ENCODE data around the gene HMCN1. TPM values are rescaled to one million over a fixed set of nuclear protein-coding genes. Genes with fewer than 3 reads are reported as not detected.
A peak's percentile ranks its signal among the peaks of the same experiment; 100 is the strongest.

HMCN1 gene
- total RNA-seq, 1 experiment from 2014 or later: under 0.01 TPM

DNA sequence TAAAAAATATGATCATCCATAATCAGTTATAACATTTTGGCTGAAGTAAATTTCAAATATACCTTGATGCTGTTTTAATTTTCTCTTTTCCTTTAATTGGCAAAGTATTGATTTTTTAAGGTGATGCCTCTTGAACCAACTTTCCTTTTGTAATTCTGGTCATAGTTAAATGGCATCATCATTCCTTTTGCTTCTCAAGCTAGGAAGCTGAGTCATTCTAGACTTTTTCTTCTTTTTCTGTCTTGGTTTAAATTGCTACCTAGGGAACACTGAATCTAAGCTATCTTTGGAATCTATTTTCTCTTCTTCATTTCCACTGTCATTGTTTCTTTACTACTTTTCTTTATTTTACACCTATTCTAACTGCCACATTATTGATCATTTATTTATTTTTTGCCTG is 162.7 kb downstream of the HMCN1 start:
- no peaks in the 10 kb centered on the region for H3K36me3 ChIP-seq
- H3K4me3 ChIP-seq: no peak overlapping the region
- H3K27me3 ChIP-seq: peaks cover 3% of the 10 kb centered on the region
- no peaks in the 10 kb centered on the region for H3K9me3 ChIP-seq
- no peak for DNase-seq

GRCh38 chr1:185906186-185906585 is 172.0 kb downstream of the HMCN1 start:
- DNase-seq: no peak
- H3K4me3 ChIP-seq: no peak overlapping the region
- H3K27me3 ChIP-seq: peaks cover 8% of the 10 kb centered on the region
- H3K9me3 ChIP-seq: no peaks in the 10 kb centered on the region
- no peaks in the 10 kb centered on the region for H3K36me3 ChIP-seq

DNA sequence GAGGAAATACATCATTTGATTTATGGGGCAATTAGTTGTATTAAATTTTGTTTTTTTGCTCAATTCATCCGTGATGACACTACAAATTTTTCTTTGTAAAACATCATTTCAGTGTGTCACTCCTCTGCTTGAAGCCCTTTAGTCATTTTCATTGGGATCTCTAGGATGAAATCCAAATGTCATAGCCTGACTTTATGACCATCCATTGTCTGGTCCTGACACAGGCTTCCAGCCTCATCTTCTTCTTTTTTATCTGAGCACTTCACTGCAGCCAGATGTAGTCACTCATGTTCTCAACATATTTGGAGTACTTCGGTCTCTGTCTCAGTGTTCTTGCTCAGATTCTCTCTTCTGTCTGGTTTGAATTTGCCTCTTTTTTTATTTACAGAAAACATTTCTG is 173.1 kb downstream of the HMCN1 start:
- Histone ChIP-seq H3K27me3 (peaks cover 6% of the 10 kb centered on the region), H3K9me3 (no peaks in the 10 kb centered on the region), H3K4me3 (no peak overlapping the region), H3K36me3 (no peaks in the 10 kb centered on the region)
- no peak for DNase-seq

GRCh38 chr1:185911978-185912377 is 177.8 kb downstream of the HMCN1 start:
- H3K9me3 ChIP-seq: no peaks in the 10 kb centered on the region
- no peak overlapping the region for H3K4me3 ChIP-seq
- no peaks in the 10 kb centered on the region for H3K36me3 ChIP-seq
- H3K27me3 ChIP-seq: no peaks in the 10 kb centered on the region; the same call in 1 of the 2 replicates
- no peak for DNase-seq

- no peak for DNase-seq
- Histone ChIP-seq H3K36me3 (no peaks in the 10 kb centered on the region), H3K27me3 (no peaks in the 10 kb centered on the region; the same call in 1 of the 2 replicates)
Measured at GRCh38 chr1:185912504-185912903, 178.3 kb downstream of the HMCN1 start.

DNA sequence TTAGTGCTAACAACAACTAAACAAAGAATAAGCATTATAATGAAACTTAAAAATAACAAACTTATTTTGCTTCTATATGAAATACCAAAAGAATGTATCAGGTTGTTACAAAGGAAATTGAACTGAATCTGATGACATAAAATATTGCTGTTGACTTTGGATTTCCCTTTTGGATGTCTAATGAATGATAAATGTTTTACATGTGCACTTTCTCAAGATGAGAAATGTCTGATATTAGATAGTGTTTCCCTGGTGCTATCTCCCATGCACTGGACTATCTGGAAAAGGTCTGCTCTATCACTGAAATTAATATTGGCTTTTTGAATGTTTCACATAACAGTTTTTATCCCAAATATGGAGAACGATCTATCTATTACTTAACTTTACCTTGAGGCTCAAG is 179.9 kb downstream of the HMCN1 start:
- Histone ChIP-seq H3K4me3 (no peak overlapping the region), H3K36me3 (no peaks in the 10 kb centered on the region), H3K27me3 (no peaks in the 10 kb centered on the region; the same call in 1 of the 2 replicates), H3K9me3 (no peaks in the 10 kb centered on the region)
- DNase-seq: no peak

More at GRCh38 chr1:185912504-185912903, 178.3 kb downstream of the HMCN1 start:
- no peaks in the 10 kb centered on the region for H3K9me3 ChIP-seq
- no peak overlapping the region for H3K4me3 ChIP-seq

GRCh38 chr1:185916861-185917260 is 182.7 kb downstream of the HMCN1 start:
- Histone ChIP-seq H3K4me3 (no peak overlapping the region), H3K9me3 (no peaks in the 10 kb centered on the region), H3K27me3 (peaks cover 4% of the 10 kb centered on the region; the same call in 1 of the 2 replicates), H3K36me3 (no peaks in the 10 kb centered on the region)
- no peak for DNase-seq

DNA sequence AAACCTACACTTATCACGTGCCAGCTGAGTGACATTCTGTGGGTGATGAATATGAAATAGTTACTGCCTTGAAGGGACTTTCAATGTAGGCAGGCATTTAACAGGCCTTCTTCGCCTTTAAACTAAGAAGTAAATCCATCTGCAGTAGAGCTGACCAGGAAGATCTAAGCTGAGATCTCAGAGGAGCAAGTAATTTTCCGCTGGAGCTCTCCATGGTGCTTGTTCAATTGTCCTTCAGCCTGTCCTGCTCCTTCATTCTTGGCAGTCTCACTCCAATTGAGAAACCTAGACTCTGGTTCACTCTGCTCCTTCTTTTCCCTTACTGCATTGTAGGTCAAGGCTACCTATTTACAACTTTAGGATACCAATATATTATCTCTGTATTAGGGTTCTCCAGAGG is 183.5 kb downstream of the HMCN1 start:
- H3K9me3 ChIP-seq: no peaks in the 10 kb centered on the region
- no peak overlapping the region for H3K4me3 ChIP-seq
- H3K27me3 ChIP-seq: peaks cover 4% of the 10 kb centered on the region; the same call in 1 of the 2 replicates
- peak; percentile 30 for DNase-seq
- H3K36me3 ChIP-seq: no peaks in the 10 kb centered on the region

- Histone ChIP-seq H3K9me3 (no peaks in the 10 kb centered on the region), H3K36me3 (no peaks in the 10 kb centered on the region), H3K27me3 (peaks cover 4% of the 10 kb centered on the region; the same call in 1 of the 2 replicates), H3K4me3 (no peak overlapping the region)
- DNase-seq: no peak
Measured at GRCh38 chr1:185920602-185921001, 186.4 kb downstream of the HMCN1 start.

- no peak for DNase-seq
- Histone ChIP-seq H3K4me3 (no peak overlapping the region), H3K36me3 (no peaks in the 10 kb centered on the region), H3K9me3 (no peaks in the 10 kb centered on the region), H3K27me3 (peaks cover 5% of the 10 kb centered on the region; the same call in 1 of the 2 replicates)
Measured at GRCh38 chr1:185921636-185922035, 187.4 kb downstream of the HMCN1 start.

DNA sequence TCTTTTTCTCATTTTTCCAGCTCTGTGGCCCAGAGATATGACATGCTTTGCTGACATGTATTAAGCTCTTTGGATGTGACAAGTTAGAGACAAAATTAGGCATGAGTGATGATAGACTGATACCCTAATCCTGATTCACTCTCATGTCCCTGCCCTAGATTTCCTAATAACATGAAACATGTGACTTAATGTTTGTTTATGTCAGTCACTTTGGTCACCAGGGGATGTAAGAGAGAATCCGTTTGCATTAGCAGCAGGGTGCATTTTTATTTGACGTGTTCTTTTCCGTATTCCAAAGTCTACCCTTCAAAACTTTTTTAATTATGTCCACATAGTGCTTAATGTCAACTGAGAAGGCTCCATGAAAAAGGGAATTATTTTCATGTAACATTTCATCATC is 192.4 kb downstream of the HMCN1 start:
- DNase-seq: no peak
- peaks cover 7% of the 10 kb centered on the region for H3K27me3 ChIP-seq
- H3K9me3 ChIP-seq: no peaks in the 10 kb centered on the region
- no peaks in the 10 kb centered on the region for H3K36me3 ChIP-seq
- H3K4me3 ChIP-seq: no peak overlapping the region

- H3K9me3 ChIP-seq: no peaks in the 10 kb centered on the region
- H3K27me3 ChIP-seq: peaks cover 7% of the 10 kb centered on the region; the same call in 1 of the 2 replicates
- H3K36me3 ChIP-seq: no peaks in the 10 kb centered on the region
- no peak overlapping the region for H3K4me3 ChIP-seq
- DNase-seq: no peak
Measured at GRCh38 chr1:185929776-185930175, 195.6 kb downstream of the HMCN1 start.

DNA sequence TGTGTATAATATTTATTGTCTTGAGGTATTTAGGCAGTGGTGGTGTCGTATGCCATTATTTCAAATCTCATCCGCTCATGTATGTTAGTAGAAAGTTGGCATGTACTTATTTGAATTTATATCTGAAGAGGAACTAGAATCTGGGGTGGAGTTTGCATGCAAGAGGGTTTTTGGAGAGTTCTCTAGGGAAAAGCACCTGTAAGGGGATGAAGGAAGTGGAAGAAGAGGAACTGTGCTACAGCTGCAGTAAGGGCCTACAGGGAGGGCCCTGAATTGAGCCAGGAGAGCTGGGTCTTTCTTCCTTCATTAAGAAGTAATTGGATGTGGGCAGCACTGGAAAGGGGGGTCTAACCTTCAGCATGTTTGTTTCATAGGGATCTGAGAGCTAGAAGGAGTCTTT is 197.2 kb downstream of the HMCN1 start:
- H3K27me3 ChIP-seq: peaks cover 6% of the 10 kb centered on the region; the same call in 1 of the 2 replicates
- no peaks in the 10 kb centered on the region for H3K9me3 ChIP-seq
- H3K4me3 ChIP-seq: no peak overlapping the region
- DNase-seq: no peak
- no peaks in the 10 kb centered on the region for H3K36me3 ChIP-seq

DNA sequence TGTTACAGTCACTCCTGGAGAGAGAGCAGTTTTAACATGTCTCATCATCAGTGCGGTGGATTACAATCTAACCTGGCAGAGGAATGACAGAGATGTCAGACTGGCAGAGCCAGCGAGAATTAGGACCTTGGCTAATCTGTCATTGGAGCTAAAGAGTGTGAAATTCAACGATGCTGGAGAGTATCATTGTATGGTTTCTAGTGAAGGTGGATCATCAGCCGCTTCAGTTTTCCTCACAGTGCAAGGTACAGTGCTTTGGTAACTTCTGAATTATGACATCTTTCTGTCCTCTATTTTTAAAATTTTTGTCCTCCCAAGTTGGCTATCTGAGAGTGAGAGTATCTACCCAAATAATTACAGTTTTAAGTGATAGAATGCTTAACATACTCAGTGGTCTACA is 199.4 kb downstream of the HMCN1 start:
- H3K36me3 ChIP-seq: no peaks in the 10 kb centered on the region
- no peak overlapping the region for H3K4me3 ChIP-seq
- no peaks in the 10 kb centered on the region for H3K27me3 ChIP-seq
- no peak for DNase-seq
- no peaks in the 10 kb centered on the region for H3K9me3 ChIP-seq

GRCh38 chr1:185934476-185935189 is 200.4 kb downstream of the HMCN1 start:
- H3K27me3 ChIP-seq: no peaks in the 10 kb centered on the region
- peak overlapping the region; percentile 1; the same call in 1 of the 2 replicates for H3K4me3 ChIP-seq
- no peaks in the 10 kb centered on the region for H3K9me3 ChIP-seq
- DNase-seq: no peak
- H3K36me3 ChIP-seq: no peaks in the 10 kb centered on the region

GRCh38 chr1:185935360-185935759 is 201.2 kb downstream of the HMCN1 start:
- no peaks in the 10 kb centered on the region for H3K36me3 ChIP-seq
- no peaks in the 10 kb centered on the region for H3K9me3 ChIP-seq
- no peak overlapping the region for H3K4me3 ChIP-seq
- no peak for DNase-seq
- H3K27me3 ChIP-seq: no peaks in the 10 kb centered on the region

DNA sequence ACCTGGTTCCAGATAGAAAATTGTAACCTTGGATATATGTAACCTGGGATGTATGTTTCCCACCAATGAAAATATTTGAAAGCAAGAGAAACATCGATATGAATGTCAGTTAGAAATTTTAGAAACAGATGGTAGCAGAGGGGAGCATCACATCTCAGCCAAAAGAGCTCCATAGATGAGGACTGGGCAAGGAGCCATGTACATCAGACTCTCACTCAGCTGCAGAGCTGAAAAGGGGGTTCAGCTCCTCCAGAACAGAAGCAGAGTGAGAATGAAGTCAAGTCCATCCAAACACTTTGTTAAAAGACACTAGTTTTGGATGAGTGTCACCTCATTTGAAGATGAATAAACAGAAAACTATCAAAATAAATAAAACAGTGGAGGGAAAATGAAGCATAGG is 202.4 kb downstream of the HMCN1 start:
- Histone ChIP-seq H3K9me3 (no peaks in the 10 kb centered on the region), H3K36me3 (no peaks in the 10 kb centered on the region), H3K4me3 (no peak overlapping the region), H3K27me3 (no peaks in the 10 kb centered on the region)
- no peak for DNase-seq

- H3K9me3 ChIP-seq: no peaks in the 10 kb centered on the region
- no peak overlapping the region for H3K4me3 ChIP-seq
- peak; percentile 18 for DNase-seq
- H3K27me3 ChIP-seq: no peaks in the 10 kb centered on the region
- H3K36me3 ChIP-seq: no peaks in the 10 kb centered on the region
Measured at GRCh38 chr1:185938396-185938795, 204.2 kb downstream of the HMCN1 start.
